HEK293 (cell line): ENCODE results near the gene KIFBP.

Source experiments
- FEZF1 ChIP-seq: fragments of 450-650 bp; formaldehyde crosslinking; IDR thresholded peaks from 2 replicates; pipeline ENCODE4 v1.5.1; 2016; ENCODE audit warnings: missing biosample characterization, missing genetic modification characterization
- GLIS1 ChIP-seq: fragments of 450-650 bp; formaldehyde crosslinking; IDR thresholded peaks from 2 replicates; pipeline ENCODE4 v1.5.1; 2016; ENCODE audit warnings: missing biosample characterization, missing genetic modification characterization
- SP2 ChIP-seq: fragments of 450-650 bp; formaldehyde crosslinking; IDR thresholded peaks from 2 replicates; pipeline ENCODE4 v1.5.1; 2016; ENCODE audit warnings: missing biosample characterization, missing genetic modification characterization
- TCF7L2 ChIP-seq: IDR thresholded peaks from 2 replicates; pipeline ENCODE4 v1.6.1; 2011; ENCODE audit warnings: low read depth, mild to moderate bottlenecking, inconsistent platforms, low read length, moderate library complexity, borderline replicate concordance
- ZFP3 ChIP-seq: fragments of 450-650 bp; formaldehyde crosslinking; IDR thresholded peaks from 2 replicates; pipeline ENCODE4 v1.5.1; 2016; ENCODE audit warnings: low read depth, missing biosample characterization, missing genetic modification characterization
- ZNF10 ChIP-seq: fragments of 450-650 bp; formaldehyde crosslinking; IDR thresholded peaks from 2 replicates; pipeline ENCODE4 v1.5.1; 2017; ENCODE audit warnings: missing biosample characterization, missing genetic modification characterization
- ZNF133 ChIP-seq: fragments of 450-650 bp; formaldehyde crosslinking; IDR thresholded peaks from 2 replicates; pipeline ENCODE4 v1.5.1; 2016; ENCODE audit warnings: missing biosample characterization, missing genetic modification characterization
- ZNF16 ChIP-seq: fragments of 450-650 bp; formaldehyde crosslinking; IDR thresholded peaks from 2 replicates; pipeline ENCODE4 v1.5.1; 2016; ENCODE audit warnings: low read depth, missing biosample characterization, missing genetic modification characterization
- ZNF184 ChIP-seq: fragments of 450-650 bp; IDR thresholded peaks from 2 replicates; pipeline ENCODE4 v1.5.1; 2018; ENCODE audit warnings: missing biosample characterization, mild to moderate bottlenecking, missing genetic modification characterization
- ZNF324 ChIP-seq: fragments of 450-650 bp; formaldehyde crosslinking; IDR thresholded peaks from 2 replicates; pipeline ENCODE4 v1.5.1; 2016; ENCODE audit warnings: missing biosample characterization, missing genetic modification characterization
- ZNF354C ChIP-seq: fragments of 450-650 bp; formaldehyde crosslinking; IDR thresholded peaks from 2 replicates; pipeline ENCODE4 v1.5.1; 2016; ENCODE audit warnings: missing biosample characterization, missing genetic modification characterization, low read depth, borderline replicate concordance
- ZNF394 ChIP-seq: fragments of 450-650 bp; formaldehyde crosslinking; IDR thresholded peaks from 2 replicates; pipeline ENCODE4 v1.5.1; 2016; ENCODE audit warnings: missing biosample characterization, missing genetic modification characterization, mild to moderate bottlenecking, moderate library complexity, borderline replicate concordance
- ZNF423 ChIP-seq: fragments of 450-650 bp; formaldehyde crosslinking; IDR thresholded peaks from 2 replicates; pipeline ENCODE4 v1.5.1; 2016; ENCODE audit warnings: missing biosample characterization, missing genetic modification characterization
- ZNF510 ChIP-seq: fragments of 450-650 bp; formaldehyde crosslinking; IDR thresholded peaks from 2 replicates; pipeline ENCODE4 v1.5.1; 2018; ENCODE audit warnings: mild to moderate bottlenecking, missing genetic modification characterization, missing biosample characterization; ENCODE audit not compliant: insufficient replicate concordance
- ZNF544 ChIP-seq: fragments of 450-650 bp; formaldehyde crosslinking; IDR thresholded peaks from 2 replicates; pipeline ENCODE4 v1.5.0; 2017; ENCODE audit warnings: missing biosample characterization, missing genetic modification characterization
- ZNF558 ChIP-seq: fragments of 450-650 bp; formaldehyde crosslinking; IDR thresholded peaks from 2 replicates; pipeline ENCODE4 v1.5.1; 2016; ENCODE audit warnings: missing biosample characterization, missing genetic modification characterization
- ZNF600 ChIP-seq: fragments of 450-650 bp; formaldehyde crosslinking; IDR thresholded peaks from 2 replicates; pipeline ENCODE4 v1.5.1; 2016; ENCODE audit warnings: missing biosample characterization, missing genetic modification characterization
- ZNF629 ChIP-seq: fragments of 450-650 bp; formaldehyde crosslinking; IDR thresholded peaks from 2 replicates; pipeline ENCODE4 v1.5.1; 2017; ENCODE audit warnings: missing biosample characterization, missing genetic modification characterization
- ZNF677 ChIP-seq: fragments of 450-650 bp; IDR thresholded peaks from 2 replicates; pipeline ENCODE4 v1.5.0; 2018; ENCODE audit warnings: missing biosample characterization, mild to moderate bottlenecking, missing genetic modification characterization, moderate library complexity
- ZNF777 ChIP-seq: fragments of 450-650 bp; formaldehyde crosslinking; IDR thresholded peaks from 2 replicates; pipeline ENCODE4 v1.5.1; 2017; ENCODE audit warnings: missing biosample characterization, missing genetic modification characterization, borderline replicate concordance
- ZNF785 ChIP-seq: fragments of 450-650 bp; formaldehyde crosslinking; IDR thresholded peaks from 2 replicates; pipeline ENCODE4 v1.5.1; 2016; ENCODE audit warnings: missing biosample characterization, missing genetic modification characterization
- ZNF837 ChIP-seq: fragments of 450-650 bp; formaldehyde crosslinking; IDR thresholded peaks from 2 replicates; pipeline ENCODE4 v1.5.1; 2016; ENCODE audit warnings: missing biosample characterization, missing genetic modification characterization
- ZSCAN23 ChIP-seq: fragments of 450-650 bp; formaldehyde crosslinking; IDR thresholded peaks from 2 replicates; pipeline ENCODE4 v1.5.1; 2016; ENCODE audit warnings: missing biosample characterization, missing genetic modification characterization
- TF ChIP-seq, protein P1 (sequence below): fragments of 450-650 bp; formaldehyde crosslinking; IDR thresholded peaks from 2 replicates; pipeline ENCODE4 v1.5.1; 2016; ENCODE audit warnings: missing biosample characterization, missing genetic modification characterization
- TF ChIP-seq, protein P2 (sequence below): fragments of 450-650 bp; formaldehyde crosslinking; IDR thresholded peaks from 2 replicates; pipeline ENCODE4 v1.5.1; 2016; ENCODE audit warnings: missing biosample characterization, missing genetic modification characterization
- TF ChIP-seq, protein P3 (sequence below): fragments of 450-650 bp; formaldehyde crosslinking; IDR thresholded peaks from 2 replicates; pipeline ENCODE4 v1.5.1; 2016; ENCODE audit warnings: missing biosample characterization, missing genetic modification characterization
- TF ChIP-seq, protein P4 (sequence below): fragments of 450-650 bp; formaldehyde crosslinking; IDR thresholded peaks from 2 replicates; pipeline ENCODE4 v1.5.1; 2016; ENCODE audit warnings: missing biosample characterization, missing genetic modification characterization, low read depth
- TF ChIP-seq, protein P5 (sequence below): fragments of 450-650 bp; formaldehyde crosslinking; optimal IDR thresholded peaks from 2 replicates; pipeline ENCODE3; 2016; ENCODE audit warnings: missing biosample characterization, mild to moderate bottlenecking, missing genetic modification characterization
- TF ChIP-seq, protein P6 (sequence below): fragments of 450-650 bp; formaldehyde crosslinking; IDR thresholded peaks from 2 replicates; pipeline ENCODE4 v1.5.1; 2016; ENCODE audit warnings: missing biosample characterization, missing genetic modification characterization

The KIFBP gene

DNA sequence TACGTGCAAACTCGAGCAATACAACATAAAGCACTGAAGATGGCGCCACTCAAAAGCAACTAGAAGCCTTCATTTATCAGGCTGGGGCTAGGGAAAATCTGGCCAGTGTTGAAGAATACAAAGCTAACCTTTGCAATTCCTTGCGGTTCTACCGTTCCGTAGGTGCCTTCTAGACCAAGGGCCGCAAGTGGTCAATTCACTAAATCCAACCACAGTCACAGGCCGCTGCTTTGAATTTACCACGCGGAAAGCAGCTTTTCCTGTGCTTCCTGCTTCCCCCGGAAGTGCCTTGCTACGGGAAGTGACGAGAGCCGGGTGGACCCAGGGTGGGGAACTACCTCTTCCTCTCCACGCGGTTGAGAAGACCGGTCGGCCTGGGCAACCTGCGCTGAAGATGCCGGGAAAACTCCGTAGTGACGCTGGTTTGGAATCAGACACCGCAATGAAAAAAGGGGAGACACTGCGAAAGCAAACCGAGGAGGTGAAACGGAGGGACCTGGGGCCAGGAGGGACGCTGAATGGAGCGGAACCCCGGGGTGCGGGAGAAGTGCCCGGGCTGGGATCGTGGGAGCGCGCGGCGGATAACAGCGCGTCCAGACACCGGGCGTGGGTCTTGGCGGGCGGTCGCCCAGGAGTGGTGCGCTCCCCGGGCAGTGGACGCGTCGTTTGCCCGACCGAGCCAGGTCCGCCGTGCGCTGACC, 32.6 kb upstream of the KIFBP start, which contains the start of gene DDX21 (continued):
- TF ChIP-seq GLIS1: peak; percentile 19; the same call in 1 of the 2 replicates
- no peak for TF ChIP-seq ZNF354C
- peak; percentile 50; the same call in 1 of the 2 replicates for TF ChIP-seq ZNF600 (tag by site-specific recombination)
- TF ChIP-seq TCF7L2: no peak
- TF ChIP-seq ZNF423 (tag by site-specific recombination): peak; percentile 68; the same call in 1 of the 2 replicates
- 0 out of 2 replicates have a peak, but pooled peaks have one; percentile 55 for TF ChIP-seq ZNF324 (tag by site-specific recombination)
- no peak for TF ChIP-seq ZFP3 (tag by site-specific recombination)
- TF ChIP-seq ZNF777 (tag by site-specific recombination): no peak
- TF ChIP-seq ZNF544 (tag by site-specific recombination): no peak
- no peak for TF ChIP-seq ZNF133 (tag by site-specific recombination)
- TF ChIP-seq ZSCAN23 (tag by site-specific recombination): 0 out of 2 replicates have a peak, but pooled peaks have one; percentile 9
- TF ChIP-seq, protein P1, sequence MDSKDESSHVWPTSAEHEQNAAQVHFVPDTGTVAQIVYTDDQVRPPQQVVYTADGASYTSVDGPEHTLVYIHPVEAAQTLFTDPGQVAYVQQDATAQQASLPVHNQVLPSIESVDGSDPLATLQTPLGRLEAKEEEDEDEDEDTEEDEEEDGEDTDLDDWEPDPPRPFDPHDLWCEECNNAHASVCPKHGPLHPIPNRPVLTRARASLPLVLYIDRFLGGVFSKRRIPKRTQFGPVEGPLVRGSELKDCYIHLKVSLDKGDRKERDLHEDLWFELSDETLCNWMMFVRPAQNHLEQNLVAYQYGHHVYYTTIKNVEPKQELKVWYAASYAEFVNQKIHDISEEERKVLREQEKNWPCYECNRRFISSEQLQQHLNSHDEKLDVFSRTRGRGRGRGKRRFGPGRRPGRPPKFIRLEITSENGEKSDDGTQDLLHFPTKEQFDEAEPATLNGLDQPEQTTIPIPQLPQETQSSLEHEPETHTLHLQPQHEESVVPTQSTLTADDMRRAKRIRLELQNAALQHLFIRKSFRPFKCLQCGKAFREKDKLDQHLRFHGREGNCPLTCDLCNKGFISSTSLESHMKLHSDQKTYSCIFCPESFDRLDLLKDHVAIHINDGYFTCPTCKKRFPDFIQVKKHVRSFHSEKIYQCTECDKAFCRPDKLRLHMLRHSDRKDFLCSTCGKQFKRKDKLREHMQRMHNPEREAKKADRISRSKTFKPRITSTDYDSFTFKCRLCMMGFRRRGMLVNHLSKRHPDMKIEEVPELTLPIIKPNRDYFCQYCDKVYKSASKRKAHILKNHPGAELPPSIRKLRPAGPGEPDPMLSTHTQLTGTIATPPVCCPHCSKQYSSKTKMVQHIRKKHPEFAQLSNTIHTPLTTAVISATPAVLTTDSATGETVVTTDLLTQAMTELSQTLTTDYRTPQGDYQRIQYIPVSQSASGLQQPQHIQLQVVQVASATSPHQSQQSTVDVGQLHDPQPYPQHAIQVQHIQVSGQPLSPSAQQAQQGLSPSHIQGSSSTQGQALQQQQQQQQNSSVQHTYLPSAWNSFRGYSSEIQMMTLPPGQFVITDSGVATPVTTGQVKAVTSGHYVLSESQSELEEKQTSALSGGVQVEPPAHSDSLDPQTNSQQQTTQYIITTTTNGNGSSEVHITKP (tag by site-specific recombination): peak; percentile 84
- peak; percentile 92 for TF ChIP-seq SP2 (tag by site-specific recombination)
- TF ChIP-seq, protein P2, sequence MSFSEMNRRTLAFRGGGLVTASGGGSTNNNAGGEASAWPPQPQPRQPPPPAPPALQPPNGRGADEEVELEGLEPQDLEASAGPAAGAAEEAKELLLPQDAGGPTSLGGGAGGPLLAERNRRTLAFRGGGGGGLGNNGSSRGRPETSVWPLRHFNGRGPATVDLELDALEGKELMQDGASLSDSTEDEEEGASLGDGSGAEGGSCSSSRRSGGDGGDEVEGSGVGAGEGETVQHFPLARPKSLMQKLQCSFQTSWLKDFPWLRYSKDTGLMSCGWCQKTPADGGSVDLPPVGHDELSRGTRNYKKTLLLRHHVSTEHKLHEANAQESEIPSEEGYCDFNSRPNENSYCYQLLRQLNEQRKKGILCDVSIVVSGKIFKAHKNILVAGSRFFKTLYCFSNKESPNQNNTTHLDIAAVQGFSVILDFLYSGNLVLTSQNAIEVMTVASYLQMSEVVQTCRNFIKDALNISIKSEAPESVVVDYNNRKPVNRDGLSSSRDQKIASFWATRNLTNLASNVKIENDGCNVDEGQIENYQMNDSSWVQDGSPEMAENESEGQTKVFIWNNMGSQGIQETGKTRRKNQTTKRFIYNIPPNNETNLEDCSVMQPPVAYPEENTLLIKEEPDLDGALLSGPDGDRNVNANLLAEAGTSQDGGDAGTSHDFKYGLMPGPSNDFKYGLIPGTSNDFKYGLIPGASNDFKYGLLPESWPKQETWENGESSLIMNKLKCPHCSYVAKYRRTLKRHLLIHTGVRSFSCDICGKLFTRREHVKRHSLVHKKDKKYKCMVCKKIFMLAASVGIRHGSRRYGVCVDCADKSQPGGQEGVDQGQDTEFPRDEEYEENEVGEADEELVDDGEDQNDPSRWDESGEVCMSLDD (tag by site-specific recombination): no peak
- TF ChIP-seq, protein P3, sequence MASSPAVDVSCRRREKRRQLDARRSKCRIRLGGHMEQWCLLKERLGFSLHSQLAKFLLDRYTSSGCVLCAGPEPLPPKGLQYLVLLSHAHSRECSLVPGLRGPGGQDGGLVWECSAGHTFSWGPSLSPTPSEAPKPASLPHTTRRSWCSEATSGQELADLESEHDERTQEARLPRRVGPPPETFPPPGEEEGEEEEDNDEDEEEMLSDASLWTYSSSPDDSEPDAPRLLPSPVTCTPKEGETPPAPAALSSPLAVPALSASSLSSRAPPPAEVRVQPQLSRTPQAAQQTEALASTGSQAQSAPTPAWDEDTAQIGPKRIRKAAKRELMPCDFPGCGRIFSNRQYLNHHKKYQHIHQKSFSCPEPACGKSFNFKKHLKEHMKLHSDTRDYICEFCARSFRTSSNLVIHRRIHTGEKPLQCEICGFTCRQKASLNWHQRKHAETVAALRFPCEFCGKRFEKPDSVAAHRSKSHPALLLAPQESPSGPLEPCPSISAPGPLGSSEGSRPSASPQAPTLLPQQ (tag by site-specific recombination): peak; percentile 89
- TF ChIP-seq, protein P4, sequence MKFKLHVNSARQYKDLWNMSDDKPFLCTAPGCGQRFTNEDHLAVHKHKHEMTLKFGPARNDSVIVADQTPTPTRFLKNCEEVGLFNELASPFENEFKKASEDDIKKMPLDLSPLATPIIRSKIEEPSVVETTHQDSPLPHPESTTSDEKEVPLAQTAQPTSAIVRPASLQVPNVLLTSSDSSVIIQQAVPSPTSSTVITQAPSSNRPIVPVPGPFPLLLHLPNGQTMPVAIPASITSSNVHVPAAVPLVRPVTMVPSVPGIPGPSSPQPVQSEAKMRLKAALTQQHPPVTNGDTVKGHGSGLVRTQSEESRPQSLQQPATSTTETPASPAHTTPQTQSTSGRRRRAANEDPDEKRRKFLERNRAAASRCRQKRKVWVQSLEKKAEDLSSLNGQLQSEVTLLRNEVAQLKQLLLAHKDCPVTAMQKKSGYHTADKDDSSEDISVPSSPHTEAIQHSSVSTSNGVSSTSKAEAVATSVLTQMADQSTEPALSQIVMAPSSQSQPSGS (tag by site-specific recombination): no peak
- TF ChIP-seq FEZF1 (tag by site-specific recombination): peak; percentile 7; the same call in 1 of the 2 replicates
- no peak for TF ChIP-seq ZNF677
- TF ChIP-seq ZNF510 (tag by site-specific recombination): no peak
- TF ChIP-seq, protein P5, sequence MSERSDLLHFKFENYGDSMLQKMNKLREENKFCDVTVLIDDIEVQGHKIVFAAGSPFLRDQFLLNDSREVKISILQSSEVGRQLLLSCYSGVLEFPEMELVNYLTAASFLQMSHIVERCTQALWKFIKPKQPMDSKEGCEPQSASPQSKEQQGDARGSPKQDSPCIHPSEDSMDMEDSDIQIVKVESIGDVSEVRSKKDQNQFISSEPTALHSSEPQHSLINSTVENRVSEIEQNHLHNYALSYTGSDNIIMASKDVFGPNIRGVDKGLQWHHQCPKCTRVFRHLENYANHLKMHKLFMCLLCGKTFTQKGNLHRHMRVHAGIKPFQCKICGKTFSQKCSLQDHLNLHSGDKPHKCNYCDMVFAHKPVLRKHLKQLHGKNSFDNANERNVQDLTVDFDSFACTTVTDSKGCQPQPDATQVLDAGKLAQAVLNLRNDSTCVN (tag by site-specific recombination): peak; percentile 96
- peak; percentile 24; the same call in 1 of the 2 replicates for TF ChIP-seq ZNF558 (tag by site-specific recombination)
- TF ChIP-seq ZNF394: 0 out of 2 replicates have a peak, but pooled peaks have one; percentile 37
- TF ChIP-seq ZNF629: peak; percentile 93
- TF ChIP-seq, protein P6, sequence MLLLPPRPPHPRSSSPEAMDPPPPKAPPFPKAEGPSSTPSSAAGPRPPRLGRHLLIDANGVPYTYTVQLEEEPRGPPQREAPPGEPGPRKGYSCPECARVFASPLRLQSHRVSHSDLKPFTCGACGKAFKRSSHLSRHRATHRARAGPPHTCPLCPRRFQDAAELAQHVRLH (tag by site-specific recombination): peak; percentile 96
- TF ChIP-seq ZNF10 (tag by site-specific recombination): no peak
- TF ChIP-seq ZNF837 (tag by site-specific recombination): no peak
- peak; percentile 43; the same call in 1 of the 2 replicates for TF ChIP-seq ZNF184 (tag by site-specific recombination)
- no peak for TF ChIP-seq ZNF785 (tag by site-specific recombination)
- peak; percentile 3; the same call in 1 of the 2 replicates for TF ChIP-seq ZNF16 (tag by site-specific recombination)
